T-helper 17 cell (primary cell): ENCODE measurements around the gene CDH11. TPM values are rescaled to one million over a fixed set of nuclear protein-coding genes. Genes with fewer than 3 reads are reported as not detected.

ENCODE experiments used
- ATAC-seq: fragments of 150-1000 bp; cut with Tn5 transposase; 2 replicates; pipeline ENCODE4 v1.10.0; 2021; ENCODE audit warnings: mild to moderate bottlenecking, moderate library complexity
- DNase-seq, 3 donors: peaks; one replicate each; pipeline versions ENCODE4 v3.0.0 to v3.0.0-alpha.2; 2020 to 2021
- H3K9me3 ChIP-seq: one replicate; pipeline ENCODE4 v1.7.0; 2013; ENCODE audit warnings: low read length, mild to moderate bottlenecking; ENCODE audit not compliant: control insufficient read depth, poor library complexity, severe bottlenecking
- H3K27ac Mint-ChIP-seq: one replicate; pipeline ENCODE4 v1.8.0; 2022; ENCODE audit warnings: mild to moderate bottlenecking, moderate library complexity, mixed read lengths
- H3K27me3 Mint-ChIP-seq: one replicate; pipeline ENCODE4 v1.8.0; 2022; ENCODE audit warnings: mixed read lengths
- H3K36me3 Mint-ChIP-seq: one replicate; pipeline ENCODE4 v1.8.0; 2022; ENCODE audit warnings: low read depth, mixed read lengths
- H3K4me1 Mint-ChIP-seq: one replicate; pipeline ENCODE4 v1.8.0; 2022; ENCODE audit warnings: mild to moderate bottlenecking, mixed read lengths
- H3K4me3 Mint-ChIP-seq: one replicate; pipeline ENCODE4 v1.8.0; 2022; ENCODE audit warnings: mild to moderate bottlenecking, moderate library complexity, mixed read lengths
- total RNA-seq, 4 donors: library from RNA in 2 of 4; stranded (reverse) in 2 of 4; gene quantifications; one replicate each; pipeline ENCODE4 v1.2.3 and lab custom pipeline; 2022 to 2026

The CDH11 gene
- total RNA-seq, 2 donors from 2014 or later, result not detected

DNA sequence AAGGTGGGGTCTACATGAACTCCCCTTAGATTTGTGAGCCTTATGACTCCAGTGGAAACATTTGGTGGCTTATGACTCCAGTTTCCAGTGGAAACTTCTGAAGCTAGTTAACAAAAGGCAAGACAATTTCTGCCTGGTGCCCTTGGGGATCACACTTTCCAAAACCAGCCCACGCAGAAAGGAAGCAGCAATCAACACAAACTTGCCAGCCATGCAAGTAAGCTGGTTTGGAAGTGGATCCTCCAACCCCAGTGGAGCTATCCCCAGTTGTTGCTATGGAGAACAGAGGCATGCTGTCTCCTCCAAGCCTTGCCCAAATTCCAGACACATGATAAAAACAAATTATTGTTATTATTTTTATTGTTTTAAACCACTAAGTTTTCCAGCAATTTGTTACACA, 130.9 kb downstream of the CDH11 start:
- DNase-seq (no peak), ATAC-seq (no peak)
- no peaks in the 10 kb centered on the region for H3K36me3 Mint-ChIP-seq
- H3K4me1 Mint-ChIP-seq, result no peaks in the 10 kb centered on the region
- no peaks in the 10 kb centered on the region for H3K9me3 ChIP-seq
- no peak overlapping the region for H3K27ac Mint-ChIP-seq
- H3K4me3 Mint-ChIP-seq, result no peak overlapping the region
- H3K27me3 Mint-ChIP-seq, result no peaks in the 10 kb centered on the region

DNA sequence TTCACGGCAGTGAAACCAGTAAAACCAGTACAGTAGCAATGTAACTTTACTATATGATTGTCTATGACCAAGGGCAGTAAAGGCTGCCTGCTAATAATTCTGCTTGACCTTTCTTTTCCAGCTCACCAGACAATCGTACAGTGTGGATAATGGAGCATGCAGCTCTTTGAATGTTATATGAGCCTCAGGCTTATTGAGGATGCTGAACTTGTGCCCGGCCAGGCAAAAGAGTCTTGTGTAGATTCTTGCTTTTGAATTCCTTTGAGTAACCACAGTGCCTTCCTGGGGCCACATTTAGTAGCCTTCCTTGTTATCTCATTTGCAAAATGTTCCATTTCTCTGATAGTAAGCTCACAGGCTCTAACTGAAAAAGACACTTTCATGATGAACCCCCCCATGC, 131.8 kb downstream of the CDH11 start:
- no peaks in the 10 kb centered on the region for H3K36me3 Mint-ChIP-seq
- DNase-seq (no peak), ATAC-seq (no peak)
- no peaks in the 10 kb centered on the region for H3K4me1 Mint-ChIP-seq
- no peaks in the 10 kb centered on the region for H3K9me3 ChIP-seq
- no peak overlapping the region for H3K4me3 Mint-ChIP-seq
- no peaks in the 10 kb centered on the region for H3K27me3 Mint-ChIP-seq
- no peak overlapping the region for H3K27ac Mint-ChIP-seq

DNA sequence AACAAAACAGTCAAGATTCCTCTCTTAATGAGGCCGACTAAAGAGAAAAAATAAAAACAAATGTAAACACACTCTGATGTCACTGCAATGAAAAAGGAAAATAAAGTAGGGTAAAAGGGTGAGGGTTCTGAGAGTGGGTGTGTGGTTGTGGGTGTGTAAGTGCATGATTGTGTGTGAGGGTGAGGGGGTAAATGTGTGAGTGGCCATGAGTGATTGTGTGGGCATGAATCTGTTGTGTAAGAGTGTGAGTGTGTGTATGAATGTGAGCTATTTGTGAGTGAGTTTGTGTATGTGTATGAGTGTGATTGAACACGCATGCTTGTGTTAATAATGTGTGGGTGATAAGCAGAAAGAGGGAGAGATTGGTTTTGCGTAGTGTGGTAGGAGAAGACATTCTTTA, 132.8 kb downstream of the CDH11 start:
- H3K9me3 ChIP-seq, result no peaks in the 10 kb centered on the region
- Mint-ChIP-seq H3K27me3 (no peaks in the 10 kb centered on the region), H3K4me1 (no peaks in the 10 kb centered on the region), H3K27ac (no peak overlapping the region), H3K36me3 (no peaks in the 10 kb centered on the region), H3K4me3 (no peak overlapping the region)
- no peak for DNase-seq
- ATAC-seq, result no peak

DNA sequence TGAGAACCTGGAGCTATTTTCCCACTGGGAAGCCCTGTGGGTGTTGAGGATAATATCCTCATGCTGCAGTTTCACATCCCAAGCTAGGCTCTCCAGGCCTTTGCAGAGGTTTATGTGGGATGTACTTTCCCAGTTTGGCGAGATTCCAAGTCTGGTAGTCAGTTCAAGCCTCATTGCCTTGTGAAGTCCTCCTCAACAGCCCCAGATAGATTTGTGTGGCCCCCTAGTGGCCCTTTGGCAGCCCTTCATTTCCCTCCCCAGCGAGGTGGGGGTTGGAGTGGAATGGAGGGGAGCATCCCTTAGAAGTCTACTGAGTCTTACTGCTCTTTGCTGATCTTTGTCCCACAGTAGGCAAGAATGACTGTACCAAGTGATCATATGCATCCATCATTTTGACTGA, 137.9 kb downstream of the CDH11 start:
- Mint-ChIP-seq H3K27me3 (no peaks in the 10 kb centered on the region), H3K4me3 (no peak overlapping the region), H3K4me1 (no peaks in the 10 kb centered on the region), H3K36me3 (no peaks in the 10 kb centered on the region), H3K27ac (no peak overlapping the region)
- DNase-seq (no peak), ATAC-seq (no peak)
- H3K9me3 ChIP-seq, result peaks cover 5% of the 10 kb centered on the region

DNA sequence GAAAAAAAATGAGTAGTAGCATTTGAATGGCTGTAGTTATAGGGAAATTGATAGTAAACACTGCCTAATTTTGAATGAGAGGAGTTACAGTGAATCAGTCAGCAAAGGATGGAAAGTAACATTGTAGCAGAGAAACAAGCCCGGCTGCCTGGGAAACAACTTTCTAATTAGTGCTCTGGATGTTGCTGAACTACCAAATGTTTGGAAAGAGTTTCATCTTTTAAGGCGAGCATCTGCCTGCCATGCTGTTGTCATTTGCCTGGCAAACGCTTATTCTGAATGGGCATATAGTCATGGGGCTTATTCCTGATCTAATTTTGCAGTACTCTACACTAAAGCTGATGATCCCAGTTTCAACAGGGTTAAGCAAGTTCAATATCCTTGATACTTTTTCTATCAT, 138.6 kb downstream of the CDH11 start:
- Mint-ChIP-seq H3K4me1 (no peaks in the 10 kb centered on the region), H3K27me3 (no peaks in the 10 kb centered on the region), H3K4me3 (no peak overlapping the region), H3K36me3 (no peaks in the 10 kb centered on the region), H3K27ac (no peak overlapping the region)
- no peak for DNase-seq
- ATAC-seq, result no peak
- H3K9me3 ChIP-seq, result peaks cover 5% of the 10 kb centered on the region

DNA sequence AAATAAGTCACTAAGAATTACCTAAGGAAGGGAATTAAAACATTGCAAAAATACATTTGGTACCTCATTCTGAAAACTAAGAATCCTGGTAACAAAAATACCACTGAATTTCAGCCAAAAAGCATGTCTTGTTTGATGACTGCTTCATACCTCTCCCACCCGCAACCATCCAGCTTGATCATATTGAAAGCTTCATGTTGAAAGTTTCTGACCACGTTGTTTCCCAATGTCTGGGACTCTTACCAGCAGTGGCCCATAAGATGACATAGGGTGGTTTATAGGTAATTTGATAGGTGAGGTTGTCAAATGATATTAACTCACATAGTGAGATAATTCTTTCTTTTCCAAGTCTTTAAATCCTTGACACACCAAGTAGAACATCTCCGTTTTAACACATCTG, 139.3 kb downstream of the CDH11 start:
- Mint-ChIP-seq H3K4me1 (no peaks in the 10 kb centered on the region), H3K27ac (no peak overlapping the region), H3K4me3 (no peak overlapping the region), H3K36me3 (no peaks in the 10 kb centered on the region), H3K27me3 (no peaks in the 10 kb centered on the region)
- DNase-seq, result no peak
- ATAC-seq, result no peak
- H3K9me3 ChIP-seq, result peaks cover 5% of the 10 kb centered on the region

DNA sequence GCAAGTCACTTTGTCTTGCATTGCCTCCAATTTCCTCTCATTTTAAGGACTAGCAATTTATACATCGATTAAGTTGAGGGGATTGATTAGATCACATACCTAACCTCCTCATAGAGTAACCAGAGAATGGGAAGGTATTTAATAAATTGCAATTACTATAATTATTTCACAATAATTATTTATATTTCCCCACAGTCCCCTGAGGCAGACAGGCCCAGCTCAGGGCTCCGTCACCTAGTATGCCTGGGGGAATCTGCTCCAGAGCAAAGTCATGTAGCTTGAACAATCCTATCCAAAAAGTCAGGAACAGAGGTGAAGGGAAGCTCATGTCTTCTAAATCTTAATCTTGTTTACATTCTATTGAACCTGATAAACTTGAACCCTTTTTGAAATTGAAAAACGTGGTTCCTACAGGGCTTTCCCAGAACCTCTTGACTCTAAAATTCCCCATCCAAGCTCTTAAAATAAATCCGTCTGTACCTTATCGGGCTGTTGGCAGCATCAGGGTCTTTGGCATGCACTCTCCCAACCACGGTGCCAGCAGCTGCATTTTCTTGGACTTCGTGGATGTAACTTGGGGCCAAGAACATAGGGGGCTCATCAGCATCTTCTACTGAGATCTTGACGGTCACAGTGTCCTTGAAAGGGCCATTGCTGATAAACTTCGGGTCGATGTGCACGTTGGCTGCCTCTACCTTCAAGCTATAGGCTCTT, 140.1 kb downstream of the CDH11 start:
- no peak for ATAC-seq
- DNase-seq, result no peak
- H3K9me3 ChIP-seq, result peaks cover 5% of the 10 kb centered on the region
- Mint-ChIP-seq H3K4me3 (no peak overlapping the region), H3K4me1 (no peaks in the 10 kb centered on the region), H3K27me3 (no peaks in the 10 kb centered on the region), H3K36me3 (no peaks in the 10 kb centered on the region), H3K27ac (no peak overlapping the region)

DNA sequence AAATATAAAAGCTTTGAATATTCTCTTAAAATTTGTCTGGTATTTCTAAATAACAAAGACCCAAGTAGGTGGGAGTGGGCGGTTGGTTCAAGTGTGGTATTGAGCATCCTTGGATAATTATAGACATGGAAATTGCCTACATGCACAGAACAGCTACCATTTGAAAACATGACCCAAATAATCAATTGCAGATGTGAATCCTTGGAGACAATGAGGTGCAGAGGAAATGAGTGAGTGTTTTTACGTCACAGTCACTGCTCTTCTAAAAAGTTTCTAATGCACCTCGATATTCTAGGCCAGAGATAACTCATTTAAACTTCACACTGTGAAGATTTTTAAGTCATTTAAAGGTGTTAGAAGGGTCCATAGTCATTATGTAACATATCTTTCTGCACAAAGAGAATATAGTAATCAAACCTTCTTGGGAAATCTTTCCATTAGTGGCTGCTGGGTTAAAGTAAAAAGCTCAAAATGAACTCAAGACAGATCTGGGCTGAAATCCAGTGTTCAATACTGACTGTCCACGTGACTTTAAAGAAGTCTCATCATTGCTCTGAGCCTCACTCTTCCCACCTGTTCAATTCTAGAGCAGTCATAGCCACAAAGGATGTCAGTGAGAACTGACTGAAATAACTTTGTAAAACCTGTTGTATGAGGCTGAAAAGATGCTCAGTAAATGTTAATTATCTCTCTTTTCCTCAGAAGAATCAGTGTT, 144.5 kb downstream of the CDH11 start:
- H3K9me3 ChIP-seq, result peaks cover 1% of the 10 kb centered on the region
- H3K27ac Mint-ChIP-seq, result no peak overlapping the region
- no peak overlapping the region for H3K4me3 Mint-ChIP-seq
- no peaks in the 10 kb centered on the region for H3K27me3 Mint-ChIP-seq
- DNase-seq, result no peak
- no peaks in the 10 kb centered on the region for H3K36me3 Mint-ChIP-seq
- no peak for ATAC-seq
- no peaks in the 10 kb centered on the region for H3K4me1 Mint-ChIP-seq

DNA sequence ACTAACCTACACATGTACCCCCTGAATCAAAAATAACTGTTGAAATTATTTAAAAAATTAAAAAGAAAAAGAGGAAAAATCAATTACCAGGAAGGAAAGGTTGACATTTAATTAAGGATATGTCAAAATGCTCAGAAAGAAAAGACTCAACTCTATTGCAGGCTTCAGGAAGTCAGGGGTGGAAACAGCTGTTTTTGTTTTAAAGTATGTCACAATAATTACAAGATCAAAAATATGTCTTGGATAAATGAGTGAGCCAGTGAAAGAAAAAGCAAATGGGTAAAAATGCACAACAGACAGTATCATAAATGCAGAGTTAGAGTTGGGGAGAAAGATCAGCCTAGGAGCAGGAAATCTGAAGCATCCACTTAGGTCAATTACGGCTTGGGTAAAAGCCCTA, 146.0 kb downstream of the CDH11 start:
- Mint-ChIP-seq H3K4me1 (no peaks in the 10 kb centered on the region), H3K36me3 (no peaks in the 10 kb centered on the region), H3K4me3 (no peak overlapping the region), H3K27me3 (no peaks in the 10 kb centered on the region), H3K27ac (no peak overlapping the region)
- DNase-seq (no peak), ATAC-seq (no peak)
- no peaks in the 10 kb centered on the region for H3K9me3 ChIP-seq

DNA sequence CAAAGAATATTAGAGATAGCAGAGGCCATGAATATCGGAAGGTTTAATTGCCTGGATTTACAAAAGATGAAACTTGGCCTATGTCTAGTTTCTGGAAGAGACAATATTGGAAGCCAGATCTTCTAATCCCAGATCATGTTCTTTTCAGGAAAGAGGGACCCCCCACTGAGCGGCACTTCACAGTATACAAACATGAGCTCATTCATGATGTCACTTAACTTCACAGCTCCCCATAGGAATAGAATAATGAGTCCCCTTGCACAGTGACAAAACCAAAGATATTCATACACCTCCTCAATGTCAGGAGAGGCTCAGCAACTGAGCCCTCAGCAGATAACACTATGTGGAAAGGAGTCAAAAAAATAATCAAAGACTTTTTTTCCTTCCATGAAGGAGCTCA, 147.5 kb downstream of the CDH11 start:
- Mint-ChIP-seq H3K4me3 (no peak overlapping the region), H3K27ac (no peak overlapping the region), H3K36me3 (no peaks in the 10 kb centered on the region), H3K4me1 (no peaks in the 10 kb centered on the region), H3K27me3 (no peaks in the 10 kb centered on the region)
- H3K9me3 ChIP-seq, result no peaks in the 10 kb centered on the region
- DNase-seq (no peak), ATAC-seq (no peak)

DNA sequence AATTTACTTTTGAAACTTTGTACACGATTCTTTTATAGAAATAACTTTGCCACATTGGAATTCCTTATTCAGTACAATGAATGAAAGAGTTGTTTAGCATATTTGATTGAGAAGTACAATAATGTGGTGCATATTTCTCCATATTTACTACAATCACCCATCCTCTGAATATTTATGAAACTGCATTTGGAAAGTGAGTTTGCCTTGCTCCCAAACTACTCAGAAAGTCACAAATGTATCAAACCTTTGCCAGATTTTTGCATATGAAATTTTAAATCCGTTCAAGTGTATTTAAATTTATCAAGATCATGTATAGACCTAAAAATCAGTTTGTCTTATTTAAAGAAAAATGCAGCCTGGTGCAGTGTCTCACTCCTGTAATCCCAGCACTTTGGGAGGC, 148.7 kb downstream of the CDH11 start:
- no peak overlapping the region for H3K4me3 Mint-ChIP-seq
- no peaks in the 10 kb centered on the region for H3K36me3 Mint-ChIP-seq
- H3K9me3 ChIP-seq, result no peaks in the 10 kb centered on the region
- H3K27me3 Mint-ChIP-seq, result no peaks in the 10 kb centered on the region
- H3K4me1 Mint-ChIP-seq, result no peaks in the 10 kb centered on the region
- H3K27ac Mint-ChIP-seq, result no peak overlapping the region
- ATAC-seq, result no peak
- DNase-seq, result no peak

DNA sequence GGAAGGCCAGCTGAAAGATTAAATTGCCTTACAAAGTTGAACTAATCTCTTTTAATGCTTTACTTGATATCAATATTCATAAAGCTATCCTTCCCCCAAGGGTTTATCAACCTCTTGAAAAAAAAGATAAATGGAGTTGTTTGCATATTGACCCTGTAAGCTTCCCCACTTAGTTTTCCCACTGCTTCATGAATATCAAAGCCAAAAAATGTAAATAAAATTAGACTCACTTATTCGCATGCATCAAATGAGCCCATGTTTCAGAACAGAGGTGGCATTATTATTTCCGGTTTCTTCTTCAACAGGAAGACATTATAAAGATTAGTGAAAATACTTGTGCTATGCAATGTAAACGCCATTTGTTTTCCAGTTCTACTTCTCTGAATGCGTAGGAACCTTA, 150.7 kb downstream of the CDH11 start:
- H3K27ac Mint-ChIP-seq, result no peak overlapping the region
- ATAC-seq, result no peak
- no peaks in the 10 kb centered on the region for H3K27me3 Mint-ChIP-seq
- no peaks in the 10 kb centered on the region for H3K4me1 Mint-ChIP-seq
- no peak for DNase-seq
- no peaks in the 10 kb centered on the region for H3K36me3 Mint-ChIP-seq
- no peaks in the 10 kb centered on the region for H3K9me3 ChIP-seq
- no peak overlapping the region for H3K4me3 Mint-ChIP-seq

DNA sequence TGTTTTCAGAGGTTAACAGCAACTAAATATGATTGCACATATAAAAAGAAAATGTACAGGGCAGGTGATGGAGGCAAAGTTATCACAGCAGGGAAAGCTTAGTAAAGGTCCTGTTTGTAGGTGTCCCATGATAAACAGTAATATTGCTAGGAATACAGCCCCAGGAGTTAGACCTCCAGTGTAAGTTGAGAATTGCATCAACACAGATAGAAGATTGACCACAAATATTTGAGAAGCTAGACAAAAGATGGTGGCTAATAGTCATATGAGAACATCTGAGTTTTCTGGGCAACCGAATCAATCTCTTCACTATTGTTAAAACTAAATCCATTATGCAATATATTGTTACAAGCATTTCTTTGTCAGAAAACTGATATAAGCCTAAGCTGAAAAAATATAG, 152.6 kb downstream of the CDH11 start:
- Mint-ChIP-seq H3K4me3 (no peak overlapping the region), H3K27ac (no peak overlapping the region), H3K4me1 (no peaks in the 10 kb centered on the region), H3K27me3 (no peaks in the 10 kb centered on the region), H3K36me3 (no peaks in the 10 kb centered on the region)
- no peak for ATAC-seq
- no peaks in the 10 kb centered on the region for H3K9me3 ChIP-seq
- no peak for DNase-seq

DNA sequence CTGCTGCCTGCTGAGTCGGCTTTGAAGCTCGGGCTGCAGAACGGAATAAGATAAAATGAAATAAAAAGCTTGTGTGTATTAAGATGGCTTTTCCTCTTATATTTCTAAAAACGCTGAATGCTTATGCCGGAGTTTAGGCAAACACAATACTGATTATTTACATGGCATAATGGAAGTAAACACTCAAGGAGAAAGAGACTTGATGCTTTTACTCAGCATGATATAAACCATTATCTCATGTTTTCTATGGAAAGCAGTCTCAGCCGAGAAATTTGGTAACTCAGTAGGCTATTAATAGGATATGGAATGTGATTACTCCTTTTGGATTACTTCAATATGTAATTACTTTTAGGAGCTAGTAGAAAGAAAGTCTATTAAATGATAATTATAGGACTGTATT, 153.3 kb downstream of the CDH11 start:
- Mint-ChIP-seq H3K36me3 (no peaks in the 10 kb centered on the region), H3K4me1 (no peaks in the 10 kb centered on the region), H3K4me3 (no peak overlapping the region), H3K27ac (no peak overlapping the region), H3K27me3 (no peaks in the 10 kb centered on the region)
- no peaks in the 10 kb centered on the region for H3K9me3 ChIP-seq
- DNase-seq (no peak), ATAC-seq (no peak)
